OCI-LY1 (cell line): ENCODE measurements around the gene DNAH11.

Experiments
- H2AFZ ChIP-seq: fragments of 200-600 bp; sonication (generic), shearing (Covaris generic); 2 replicates; pipeline ENCODE4 v1.6.0; 2014; ENCODE audit warnings: antibody characterized with exemption, mild to moderate bottlenecking, low read length
- H3F3A ChIP-seq: fragments of 200-600 bp; sonication (generic), shearing (Covaris generic); 2 replicates; pipeline ENCODE4 v1.6.0; 2014; ENCODE audit warnings: mild to moderate bottlenecking, antibody characterized with exemption, low read length, moderate library complexity; ENCODE audit not compliant: insufficient read depth
- H3K27ac ChIP-seq: fragments of 200-600 bp; sonication (generic); 2 replicates; pipeline ENCODE4 v1.5.1; 2014; ENCODE audit warnings: low read length, mixed run types, mild to moderate bottlenecking, low read depth; ENCODE audit not compliant: poor library complexity, severe bottlenecking
- H3K27me3 ChIP-seq: fragments of 200-600 bp; sonication (generic); 2 replicates; pipeline ENCODE4 v1.6.0; 2014; ENCODE audit warnings: antibody characterized with exemption, mild to moderate bottlenecking, low read length, moderate library complexity; ENCODE audit not compliant: insufficient read depth
- H3K36me3 ChIP-seq: fragments of 200-600 bp; sonication (generic); 2 replicates; pipeline ENCODE4 v1.6.1; 2014; ENCODE audit warnings: mild to moderate bottlenecking, antibody characterized with exemption, low read length, moderate library complexity, mixed read lengths; ENCODE audit not compliant: insufficient read depth
- H3K4me1 ChIP-seq: fragments of 200-600 bp; sonication (generic); 2 replicates; pipeline ENCODE4 v1.5.1; 2014; ENCODE audit warnings: mild to moderate bottlenecking, low read length, moderate library complexity; ENCODE audit not compliant: insufficient read depth, severe bottlenecking
- H3K4me2 ChIP-seq: fragments of 200-600 bp; sonication (generic), shearing (Covaris generic); 2 replicates; pipeline ENCODE4 v1.6.1; 2014; ENCODE audit warnings: low read length
- H3K4me3 ChIP-seq: fragments of 200-600 bp; sonication (generic); 2 replicates; pipeline ENCODE4 v1.5.1; 2014; ENCODE audit warnings: low read length, low read depth, mild to moderate bottlenecking, mixed read lengths; ENCODE audit not compliant: poor library complexity, severe bottlenecking
- H3K79me2 ChIP-seq: fragments of 200-600 bp; shearing (Covaris generic); 2 replicates; pipeline ENCODE4 v1.6.1; 2016; ENCODE audit warnings: mixed run types, low read length, mixed read lengths; ENCODE audit not compliant: insufficient read depth
- H3K9ac ChIP-seq: fragments of 200-600 bp; sonication (generic), shearing (Covaris generic); 2 replicates; pipeline ENCODE4 v1.6.1; 2014; ENCODE audit warnings: mild to moderate bottlenecking, low read length, mixed read lengths
- H3K9me2 ChIP-seq: fragments of 200-600 bp; sonication (generic), shearing (Covaris generic); 2 replicates; pipeline ENCODE4 v1.6.1; 2014; ENCODE audit warnings: low read depth, mild to moderate bottlenecking, low read length, mixed read lengths
- H3K9me3 ChIP-seq: fragments of 200-600 bp; shearing (Covaris generic); 2 replicates; pipeline ENCODE4 v1.6.1; 2014; ENCODE audit warnings: low read length, mixed read lengths
- H4K20me1 ChIP-seq: fragments of 200-600 bp; sonication (generic), shearing (Covaris generic); 2 replicates; pipeline ENCODE4 v1.6.0; 2016; ENCODE audit warnings: mild to moderate bottlenecking, low read length; ENCODE audit not compliant: insufficient read depth
- EZH2 ChIP-seq: fragments of 200-600 bp; sonication (generic), shearing (Covaris generic); IDR thresholded peaks from 2 replicates; pipeline ENCODE4 v1.8.0; 2017; ENCODE audit warnings: borderline replicate concordance, mixed run types, mild to moderate bottlenecking, antibody characterized with exemption, low read length, moderate library complexity, mixed read lengths
- TF ChIP-seq, protein P1 (sequence below): fragments of 200-600 bp; sonication (generic), shearing (Covaris generic); IDR thresholded peaks from 2 replicates; pipeline ENCODE4 v1.5.1; 2017; ENCODE audit warnings: mild to moderate bottlenecking, antibody characterized with exemption, low read length, moderate library complexity, mixed read lengths

DNAH11 gene

DNA sequence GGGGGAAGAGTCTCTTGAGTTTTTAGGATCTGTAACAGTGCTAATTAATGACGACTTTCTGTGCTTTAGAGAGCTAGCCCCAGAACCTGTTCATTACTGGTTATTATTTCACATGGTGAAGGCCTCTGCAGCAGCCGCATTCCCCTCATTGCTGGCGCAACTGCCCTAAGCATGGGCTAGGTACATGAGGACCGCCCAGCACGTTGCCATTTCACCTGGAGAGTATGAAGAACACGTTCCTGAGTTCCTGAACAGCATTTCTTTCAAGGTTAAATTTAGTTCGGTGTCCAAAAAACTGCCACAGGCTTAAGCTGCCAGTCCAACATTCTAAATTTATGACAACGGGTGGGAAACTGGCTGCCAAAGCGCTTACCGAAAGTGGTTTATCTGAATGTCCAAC is 177.0 kb downstream of the DNAH11 start:
- no peak overlapping the region for H2AFZ ChIP-seq
- no peaks in the 10 kb centered on the region for H3F3A ChIP-seq
- no peaks in the 10 kb centered on the region for H3K9me3 ChIP-seq
- no peak overlapping the region for H3K27ac ChIP-seq
- H3K36me3 ChIP-seq: no peaks in the 10 kb centered on the region
- no peak overlapping the region for H3K4me3 ChIP-seq
- H3K27me3 ChIP-seq: no peaks in the 10 kb centered on the region
- no peak for TF ChIP-seq EZH2
- TF ChIP-seq, protein P1, sequence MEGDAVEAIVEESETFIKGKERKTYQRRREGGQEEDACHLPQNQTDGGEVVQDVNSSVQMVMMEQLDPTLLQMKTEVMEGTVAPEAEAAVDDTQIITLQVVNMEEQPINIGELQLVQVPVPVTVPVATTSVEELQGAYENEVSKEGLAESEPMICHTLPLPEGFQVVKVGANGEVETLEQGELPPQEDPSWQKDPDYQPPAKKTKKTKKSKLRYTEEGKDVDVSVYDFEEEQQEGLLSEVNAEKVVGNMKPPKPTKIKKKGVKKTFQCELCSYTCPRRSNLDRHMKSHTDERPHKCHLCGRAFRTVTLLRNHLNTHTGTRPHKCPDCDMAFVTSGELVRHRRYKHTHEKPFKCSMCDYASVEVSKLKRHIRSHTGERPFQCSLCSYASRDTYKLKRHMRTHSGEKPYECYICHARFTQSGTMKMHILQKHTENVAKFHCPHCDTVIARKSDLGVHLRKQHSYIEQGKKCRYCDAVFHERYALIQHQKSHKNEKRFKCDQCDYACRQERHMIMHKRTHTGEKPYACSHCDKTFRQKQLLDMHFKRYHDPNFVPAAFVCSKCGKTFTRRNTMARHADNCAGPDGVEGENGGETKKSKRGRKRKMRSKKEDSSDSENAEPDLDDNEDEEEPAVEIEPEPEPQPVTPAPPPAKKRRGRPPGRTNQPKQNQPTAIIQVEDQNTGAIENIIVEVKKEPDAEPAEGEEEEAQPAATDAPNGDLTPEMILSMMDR: no peak
- H4K20me1 ChIP-seq: no peaks in the 10 kb centered on the region
- no peaks in the 10 kb centered on the region for H3K4me1 ChIP-seq
- no peaks in the 10 kb centered on the region for H3K79me2 ChIP-seq
- no peaks in the 10 kb centered on the region for H3K9me2 ChIP-seq
- H3K4me2 ChIP-seq: no peak overlapping the region
- H3K9ac ChIP-seq: no peak overlapping the region

DNA sequence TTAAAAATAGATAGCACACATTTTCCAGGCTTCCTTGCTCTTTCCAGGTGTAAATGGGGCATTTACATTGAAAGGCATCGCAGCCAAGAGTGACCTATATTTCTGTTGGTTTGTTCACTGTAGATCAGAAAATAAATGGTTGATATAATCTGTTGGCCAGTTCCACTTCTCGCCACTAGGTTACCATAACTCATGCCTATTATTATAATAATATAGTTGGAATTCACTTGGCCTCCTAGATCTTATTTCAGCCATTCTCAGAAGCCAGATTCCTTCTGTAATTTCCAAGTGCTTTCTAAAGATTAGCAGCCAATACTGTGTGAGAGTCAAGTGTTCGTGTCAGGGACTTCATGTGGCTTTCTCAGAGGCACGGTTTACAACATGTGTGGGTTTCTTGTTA is 179.5 kb downstream of the DNAH11 start:
- no peak for TF ChIP-seq EZH2
- TF ChIP-seq, protein P1: peak; percentile 45
- H3F3A ChIP-seq: no peaks in the 10 kb centered on the region
- H3K9me3 ChIP-seq: no peaks in the 10 kb centered on the region
- H4K20me1 ChIP-seq: no peaks in the 10 kb centered on the region
- no peaks in the 10 kb centered on the region for H3K36me3 ChIP-seq
- H3K9me2 ChIP-seq: no peaks in the 10 kb centered on the region
- no peaks in the 10 kb centered on the region for H3K4me1 ChIP-seq
- no peak overlapping the region for H3K4me2 ChIP-seq
- H2AFZ ChIP-seq: no peak overlapping the region
- no peaks in the 10 kb centered on the region for H3K79me2 ChIP-seq
- H3K9ac ChIP-seq: no peak overlapping the region
- no peak overlapping the region for H3K4me3 ChIP-seq
- no peak overlapping the region for H3K27ac ChIP-seq
- no peaks in the 10 kb centered on the region for H3K27me3 ChIP-seq

DNA sequence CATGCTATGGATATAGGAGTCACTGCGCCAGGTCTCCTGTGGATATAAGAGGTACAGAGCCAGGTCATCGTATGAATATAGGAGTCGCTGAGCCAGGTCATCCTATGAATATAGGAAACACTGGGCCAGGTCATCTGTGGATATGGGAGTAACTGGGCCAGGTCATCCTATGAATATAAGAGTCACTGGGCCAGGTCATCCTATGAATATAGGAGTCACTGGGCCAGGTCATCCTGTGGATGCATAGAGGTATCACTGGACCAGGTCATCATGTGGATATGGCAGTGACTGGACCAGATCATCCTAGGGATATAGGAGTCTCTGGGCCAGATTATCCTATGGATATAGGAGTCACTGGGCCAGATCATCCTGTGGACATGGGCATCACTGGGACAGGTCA is 181.7 kb downstream of the DNAH11 start:
- Histone ChIP-seq H3K4me2 (no peak overlapping the region), H3K4me3 (no peak overlapping the region), H4K20me1 (no peaks in the 10 kb centered on the region), H3K79me2 (no peaks in the 10 kb centered on the region), H3F3A (no peaks in the 10 kb centered on the region), H2AFZ (no peak overlapping the region), H3K9ac (no peak overlapping the region), H3K27ac (no peak overlapping the region), H3K4me1 (no peaks in the 10 kb centered on the region), H3K36me3 (no peaks in the 10 kb centered on the region), H3K9me3 (no peaks in the 10 kb centered on the region), H3K27me3 (no peaks in the 10 kb centered on the region), H3K9me2 (no peaks in the 10 kb centered on the region)
- no peak for TF ChIP-seq EZH2
- TF ChIP-seq, protein P1: no peak
